Measurements from ENCODE around the gene EEF1AKMT1. TPM values are rescaled to one million over a fixed set of nuclear protein-coding genes. Genes with fewer than 3 reads are reported as not detected.
"Not testable (repeated sequence)": the region's sequence is repeated elsewhere in the genome, so short reads cannot be mapped to it uniquely, and the experiment has no call there.

The EEF1AKMT1 gene
- total RNA-seq, 2 donors from 2014 or later: 8.8 to 10.3 TPM

GRCh38 chr13:20769834-20770233, 3.9 kb downstream of the EEF1AKMT1 start:
- Mint-ChIP-seq H3K27me3 (ENCODE audit: low read depth) (no peaks in the 10 kb centered on the region), H3K4me3 (peak overlapping the region in 1 of 2 donors; percentile 77), H3K4me1 (ENCODE audit: low read depth) (peaks cover 50% of the 10 kb centered on the region), H3K36me3 (ENCODE audit: insufficient read depth in 2 of 2) (peaks cover 21 to 37% of the 10 kb centered on the region in 2 donors), H3K9me3 (peaks cover 16% of the 10 kb centered on the region in 2 donors), H3K27ac (peak overlapping the region; percentile 91)
- DNase-seq: no peak
- no peak for ATAC-seq (replicated peaks in 1 of 2)

- peaks cover 16% of the 10 kb centered on the region in 2 donors for H3K9me3 Mint-ChIP-seq
- ATAC-seq (replicated peaks in 1 of 2) (no peak), DNase-seq (no peak)
- H3K4me1 Mint-ChIP-seq (ENCODE audit: low read depth): peaks cover 43% of the 10 kb centered on the region
- peak overlapping the region; percentile 15 to 77 for H3K4me3 Mint-ChIP-seq
- H3K27me3 Mint-ChIP-seq (ENCODE audit: low read depth): no peaks in the 10 kb centered on the region
- H3K36me3 Mint-ChIP-seq (ENCODE audit: insufficient read depth in 2 of 2): peaks cover 21 to 37% of the 10 kb centered on the region in 2 donors
- H3K27ac Mint-ChIP-seq: no peak overlapping the region
These were observed 4.7 kb downstream of the EEF1AKMT1 start for GRCh38 chr13:20769091-20769490.

GRCh38 chr13:20767309-20767943, 6.3 kb downstream of the EEF1AKMT1 start:
- Mint-ChIP-seq H3K27me3 (ENCODE audit: low read depth) (no peaks in the 10 kb centered on the region), H3K36me3 (ENCODE audit: insufficient read depth in 2 of 2) (peaks cover 21 to 37% of the 10 kb centered on the region in 2 donors), H3K4me1 (ENCODE audit: low read depth) (peaks cover 30% of the 10 kb centered on the region), H3K4me3 (no peak overlapping the region), H3K27ac (peak overlapping the region; percentile 74), H3K9me3 (peaks cover 16% of the 10 kb centered on the region in 2 donors)
- no peak for ATAC-seq (replicated peaks in 1 of 2)
- DNase-seq: no peak

GRCh38 chr13:20760872-20761271, 12.9 kb downstream of the EEF1AKMT1 start:
- H3K4me1 Mint-ChIP-seq (ENCODE audit: low read depth): no peaks in the 10 kb centered on the region
- peaks cover 11 to 18% of the 10 kb centered on the region in 2 donors for H3K36me3 Mint-ChIP-seq (ENCODE audit: insufficient read depth in 2 of 2)
- DNase-seq: no peak
- no peak overlapping the region for H3K4me3 Mint-ChIP-seq
- no peaks in the 10 kb centered on the region for H3K27me3 Mint-ChIP-seq (ENCODE audit: low read depth)
- peaks cover 2 to 8% of the 10 kb centered on the region in 2 donors for H3K9me3 Mint-ChIP-seq
- ATAC-seq (replicated peaks in 1 of 2): no peak
- no peak overlapping the region for H3K27ac Mint-ChIP-seq

- no peak overlapping the region for H3K27ac Mint-ChIP-seq
- H3K9me3 Mint-ChIP-seq: peaks cover 22 to 29% of the 10 kb centered on the region in 2 donors
- H3K4me1 Mint-ChIP-seq (ENCODE audit: low read depth): no peaks in the 10 kb centered on the region
- no peak overlapping the region for H3K4me3 Mint-ChIP-seq
- H3K36me3 Mint-ChIP-seq (ENCODE audit: insufficient read depth in 2 of 2): peaks cover 37 to 44% of the 10 kb centered on the region in 2 donors
- DNase-seq: no peak
- H3K27me3 Mint-ChIP-seq (ENCODE audit: low read depth): no peaks in the 10 kb centered on the region
- no peak for ATAC-seq (replicated peaks in 1 of 2)
These were observed 19.8 kb downstream of the EEF1AKMT1 start for GRCh38 chr13:20754009-20754408.

- no peak for DNase-seq
- Mint-ChIP-seq H3K4me1 (ENCODE audit: low read depth) (no peaks in the 10 kb centered on the region), H3K27ac (no peak overlapping the region), H3K9me3 (peaks cover 28 to 31% of the 10 kb centered on the region in 2 donors), H3K36me3 (ENCODE audit: insufficient read depth in 2 of 2) (peaks cover 33 to 47% of the 10 kb centered on the region in 2 donors), H3K4me3 (no peak overlapping the region), H3K27me3 (ENCODE audit: low read depth) (no peaks in the 10 kb centered on the region)
- ATAC-seq (replicated peaks in 1 of 2): no peak
These were observed 24.4 kb downstream of the EEF1AKMT1 start for GRCh38 chr13:20749377-20749776.

- not testable (repeated sequence) for DNase-seq; H3K4me1 Mint-ChIP-seq (ENCODE audit: low read depth); H3K27ac Mint-ChIP-seq; ATAC-seq (replicated peaks in 1 of 2); H3K27me3 Mint-ChIP-seq (ENCODE audit: low read depth); H3K4me3 Mint-ChIP-seq
- Mint-ChIP-seq H3K9me3 (peaks cover 12 to 15% of the 10 kb centered on the region in 2 donors), H3K36me3 (ENCODE audit: insufficient read depth in 2 of 2) (peaks cover 11 to 24% of the 10 kb centered on the region in 2 donors)
These were observed 29.8 kb downstream of the EEF1AKMT1 start for GRCh38 chr13:20743830-20744404.

GRCh38 chr13:20740021-20740420, 33.7 kb downstream of the EEF1AKMT1 start:
- Mint-ChIP-seq H3K4me1 (ENCODE audit: low read depth) (no peaks in the 10 kb centered on the region), H3K4me3 (no peak overlapping the region), H3K9me3 (peaks cover 5 to 6% of the 10 kb centered on the region in 2 donors), H3K27me3 (ENCODE audit: low read depth) (no peaks in the 10 kb centered on the region), H3K36me3 (ENCODE audit: insufficient read depth in 2 of 2) (peaks cover 2 to 11% of the 10 kb centered on the region in 2 donors), H3K27ac (no peak overlapping the region)
- no peak for ATAC-seq (replicated peaks in 1 of 2)
- no peak for DNase-seq

- no peaks in the 10 kb centered on the region for H3K27me3 Mint-ChIP-seq (ENCODE audit: low read depth)
- H3K9me3 Mint-ChIP-seq: peaks cover 0 to 6% of the 10 kb centered on the region in 2 donors
- no peak for ATAC-seq (replicated peaks in 1 of 2)
- H3K4me1 Mint-ChIP-seq (ENCODE audit: low read depth): no peaks in the 10 kb centered on the region
- H3K27ac Mint-ChIP-seq: no peak overlapping the region
- peaks cover 2 to 11% of the 10 kb centered on the region in 2 donors for H3K36me3 Mint-ChIP-seq (ENCODE audit: insufficient read depth in 2 of 2)
- no peak for DNase-seq
- H3K4me3 Mint-ChIP-seq: no peak overlapping the region
These were observed 35.1 kb downstream of the EEF1AKMT1 start for GRCh38 chr13:20738616-20739015.

- Mint-ChIP-seq H3K4me1 (ENCODE audit: low read depth) (no peaks in the 10 kb centered on the region), H3K27me3 (ENCODE audit: low read depth) (no peaks in the 10 kb centered on the region), H3K4me3 (no peak overlapping the region), H3K27ac (no peak overlapping the region), H3K9me3 (no peaks in the 10 kb centered on the region), H3K36me3 (ENCODE audit: insufficient read depth in 2 of 2) (peaks cover 0 to 4% of the 10 kb centered on the region in 2 donors)
- no peak for ATAC-seq (replicated peaks in 1 of 2)
- no peak for DNase-seq
These were observed 43.9 kb downstream of the EEF1AKMT1 start for GRCh38 chr13:20729633-20730585.

GRCh38 chr13:20728579-20729311, 45.0 kb downstream of the EEF1AKMT1 start:
- no peaks in the 10 kb centered on the region for H3K9me3 Mint-ChIP-seq
- H3K27me3 Mint-ChIP-seq (ENCODE audit: low read depth): no peaks in the 10 kb centered on the region
- no peak overlapping the region for H3K4me3 Mint-ChIP-seq
- H3K27ac Mint-ChIP-seq: no peak overlapping the region
- DNase-seq (no peak), ATAC-seq (replicated peaks in 1 of 2) (no peak)
- no peaks in the 10 kb centered on the region for H3K4me1 Mint-ChIP-seq (ENCODE audit: low read depth)
- H3K36me3 Mint-ChIP-seq (ENCODE audit: insufficient read depth in 2 of 2): peaks cover 0 to 4% of the 10 kb centered on the region in 2 donors

GRCh38 chr13:20727856-20728255, 45.9 kb downstream of the EEF1AKMT1 start:
- DNase-seq (no peak), ATAC-seq (replicated peaks in 1 of 2) (no peak)
- Mint-ChIP-seq H3K27me3 (ENCODE audit: low read depth) (peaks cover 4% of the 10 kb centered on the region), H3K4me1 (ENCODE audit: low read depth) (peaks cover under 1% of the 10 kb centered on the region), H3K27ac (no peak overlapping the region), H3K9me3 (no peaks in the 10 kb centered on the region), H3K36me3 (ENCODE audit: insufficient read depth in 2 of 2) (peaks cover 0 to 4% of the 10 kb centered on the region in 2 donors), H3K4me3 (no peak overlapping the region)

All from activated T-cell treated with anti-CD3 and anti-CD28 coated beads, Interleukin-2, amount 50 U/mL, for 72 hours (primary cell).